ENCODE data around the gene RAB11B.
A peak's percentile ranks its signal among the peaks of the same experiment; 100 is the strongest.
"Not testable (repeated sequence)": the region's sequence is repeated elsewhere in the genome, so short reads cannot be mapped to it uniquely, and the experiment has no call there.

The RAB11B gene

GRCh38 chr19:8441725-8442544 lies 51.8 kb downstream of the RAB11B start:
- no peak for DNase-seq

- not testable (repeated sequence) for DNase-seq
Observed at GRCh38 chr19:8444140-8444676, 54.0 kb downstream of the RAB11B start.

GRCh38 chr19:8444677-8445487 lies 54.7 kb downstream of the RAB11B start, which contains the start of gene HNRNPM:
HNRNPM (plus strand) TSS chr19:8444975; CDS start chr19:8444999, 24 bp downstream.
- peak; percentile 100 for DNase-seq

GRCh38 chr19:8445488-8446001 lies 55.4 kb downstream of the RAB11B start:
- DNase-seq, result peak; percentile 31

- DNase-seq, result no peak
Observed at GRCh38 chr19:8446061-8446709, 56.0 kb downstream of the RAB11B start.

- no peak for DNase-seq
Observed at GRCh38 chr19:8449830-8450229, 59.7 kb downstream of the RAB11B start.

GRCh38 chr19:8451377-8451776 lies 61.2 kb downstream of the RAB11B start:
- DNase-seq, result no peak

- no peak for DNase-seq
Observed at GRCh38 chr19:8451885-8452284, 61.7 kb downstream of the RAB11B start.

- DNase-seq, result no peak
Observed at GRCh38 chr19:8452446-8453123, 62.4 kb downstream of the RAB11B start.

- no peak for DNase-seq
Observed at GRCh38 chr19:8453616-8454015, 63.5 kb downstream of the RAB11B start.
